ENCODE measurements around the gene POSTN. TPM values are rescaled to one million over a fixed set of nuclear protein-coding genes. Genes with fewer than 3 reads are reported as not detected.

Gene POSTN
- total and polyA plus RNA-seq, 2 of the 4 experiments (the other 2 are of a cell fraction) = 32.6 to 44.7 TPM

GRCh38 chr13:37515226-37515625 lies 83.3 kb downstream of the POSTN start:
- Histone ChIP-seq H3K27me3 (ENCODE audit: control insufficient read depth, insufficient read depth, low read length) (no peaks in the 10 kb centered on the region), H3K4me3 (ENCODE audit: insufficient read depth, low read depth, low read length) (no peak overlapping the region), H2BK5ac (ENCODE audit: low read depth, low read length, poor library complexity, severe bottlenecking) (no peak overlapping the region), H4K5ac (ENCODE audit: low read depth, low read length) (no peak overlapping the region), H2BK20ac (ENCODE audit: low read depth, low read length) (no peak overlapping the region), H2AFZ (replicated peaks; ENCODE audit: low read length, poor library complexity) (no peak overlapping the region), H3K9me1 (ENCODE audit: insufficient read depth, low read length) (no peaks in the 10 kb centered on the region), H3K27ac (ENCODE audit: insufficient read depth, low read length) (no peak overlapping the region), H3K4me2 (ENCODE audit: low read depth, low read length) (no peak overlapping the region), H2BK120ac (ENCODE audit: low read depth, low read length) (no peak overlapping the region), H2AK5ac (ENCODE audit: low read depth, low read length) (no peak overlapping the region), H4K8ac (ENCODE audit: low read depth in 2 of 2, low read length in 2 of 2) (no peak overlapping the region), H2AK9ac (replicated peaks; ENCODE audit: low read depth, low read length, poor library complexity) (no peak overlapping the region), H3K36me3 (ENCODE audit: control insufficient read depth, insufficient read depth, low read length) (no peaks in the 10 kb centered on the region), H3K23ac (ENCODE audit: low read depth, low read length) (no peak overlapping the region), H3K4ac (ENCODE audit: low read depth, low read length) (no peak overlapping the region), H3K9me3 (ENCODE audit: control insufficient read depth, insufficient read depth, low read length) (no peaks in the 10 kb centered on the region), H2BK15ac (ENCODE audit: low read depth, low read length) (no peak overlapping the region), H3K9ac (ENCODE audit: low read depth, low read length) (no peak overlapping the region), H3K18ac (ENCODE audit: low read depth, low read length) (no peak overlapping the region), H4K20me1 (ENCODE audit: insufficient read depth, low read length) (no peaks in the 10 kb centered on the region), H3K56ac (ENCODE audit: extremely low read depth, insufficient read depth, low read length) (no peak overlapping the region), H3K79me1 (ENCODE audit: low read depth in 1 of 2, low read length in 2 of 2) (no peaks in the 10 kb centered on the region), H4K91ac (ENCODE audit: insufficient read depth, low read depth, low read length) (no peak overlapping the region), H3K14ac (replicated peaks; ENCODE audit: low read depth, low read length) (no peak overlapping the region), H3K4me1 (ENCODE audit: control insufficient read depth, insufficient read depth, low read length) (no peaks in the 10 kb centered on the region)
- intact Hi-C loops (cut with micrococcal nuclease) = no loop called here
- CTCF ChIA-PET = no interaction called here
- DNase-seq (no peak), ATAC-seq (ENCODE audit: low read depth) (no peak)
- in situ Hi-C loops (cut with MboI; ENCODE audit: low sequenced_read_pairs) = no loop called here
- TF ChIP-seq MAZ (IDR thresholded peaks at IDR 0.05; ENCODE audit: borderline replicate concordance, low read depth, low read length) = no peak
- TF ChIP-seq NFE2L2 (IDR thresholded peaks at IDR 0.05; ENCODE audit: low read depth, low read length) = no peak
- no peak for TF ChIP-seq ELK1 (IDR thresholded peaks at IDR 0.05; ENCODE audit: borderline replicate concordance, low read depth, low read length)
- TF ChIP-seq CEBPB (IDR thresholded peaks at IDR 0.05; ENCODE audit: low read depth, low read length) = no peak
- POLR2A ChIA-PET (ENCODE audit: unreplicated experiment) = no interaction called here
- BruUV-seq (replicated peaks) = no TSS peak
- dilution Hi-C loops (cut with HindIII; ENCODE audit: low sequenced_read_pairs, unreplicated experiment) = no loop called here
- no CpG with 5 or more reads among the region's 1 CpG for WGBS, 2 experiments (ENCODE audit: extremely low coverage in 2 of 2, insufficient read length in 1 of 2)
